ENCODE measurements around the gene PKP2.
A peak's percentile ranks its signal among the peaks of the same experiment; 100 is the strongest.

Gene PKP2

GRCh38 chr12:32896432-32897280 lies at the start of gene PKP2:
PKP2 (minus strand) TSS chr12:32896777; CDS start chr12:32896731, 46 bp downstream.
- DNase-seq (ENCODE audit: low spot score), result peak; percentile 26

- no peak for DNase-seq (ENCODE audit: low spot score)
Observed at GRCh38 chr12:32944195-32944594, 47.6 kb upstream of the PKP2 start.

DNA sequence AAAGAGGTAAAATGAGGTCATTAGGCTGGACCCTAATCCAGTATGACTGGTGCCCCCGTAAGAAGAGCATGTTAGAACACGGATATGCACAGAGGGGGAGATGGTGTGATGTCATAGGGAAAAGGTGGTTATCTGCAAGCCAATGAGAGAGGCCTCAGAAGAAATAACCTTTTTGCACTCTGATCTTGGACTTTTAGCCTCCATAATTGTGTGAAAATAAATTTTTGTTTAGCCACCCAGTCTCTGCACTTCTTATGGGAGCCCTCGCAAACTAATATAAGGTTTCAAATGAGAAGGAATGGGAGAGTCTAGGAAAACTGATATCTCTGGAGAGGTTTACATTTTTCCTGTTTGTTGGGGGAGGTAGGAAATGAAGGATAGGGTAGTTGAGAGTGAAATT lies 43.2 kb upstream of the PKP2 start:
- DNase-seq (ENCODE audit: low spot score), result no peak

DNA sequence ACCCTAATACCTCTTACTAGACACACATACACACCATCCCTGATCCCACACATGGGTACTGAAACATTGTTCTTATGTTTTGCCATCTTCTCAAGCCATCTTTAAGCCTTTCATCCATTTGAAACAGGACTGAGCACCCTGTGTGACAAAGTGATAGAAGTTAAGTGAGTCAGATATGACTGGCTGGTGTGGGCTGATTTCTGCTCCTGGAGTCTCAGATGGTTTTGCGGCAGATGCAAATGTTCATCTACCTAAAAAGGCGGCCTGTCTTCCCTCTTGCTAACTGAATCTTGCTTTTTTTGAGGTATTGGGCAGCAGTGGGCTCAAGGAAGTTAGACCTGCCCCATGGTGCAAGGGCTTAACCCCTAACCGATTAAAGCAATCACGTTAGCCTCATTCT lies 30.4 kb upstream of the PKP2 start:
- DNase-seq (ENCODE audit: low spot score), result no peak

DNA sequence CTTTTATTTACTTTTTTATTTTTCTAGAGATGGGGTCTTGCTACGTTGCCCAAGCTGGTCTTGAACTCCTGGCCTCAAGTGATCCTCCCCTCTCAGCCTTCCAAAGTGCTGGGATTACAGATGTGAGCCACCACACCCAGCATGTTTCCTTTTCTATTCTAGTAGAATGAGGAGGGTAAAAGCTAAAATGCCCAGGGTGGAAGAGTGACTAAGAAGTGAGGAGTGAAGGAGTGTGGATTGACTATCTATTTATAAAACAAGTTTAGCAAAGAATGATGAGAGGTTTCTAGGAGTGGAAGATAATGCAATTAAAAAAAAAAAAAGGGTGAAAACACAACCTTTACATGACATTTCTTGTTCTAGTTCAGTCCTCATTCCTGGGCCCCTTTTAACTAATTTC lies 29.8 kb upstream of the PKP2 start:
- no peak for DNase-seq (ENCODE audit: low spot score)

GRCh38 chr12:32922546-32923297 lies 26.1 kb upstream of the PKP2 start:
- DNase-seq (ENCODE audit: low spot score), result no peak

- DNase-seq (ENCODE audit: low spot score), result no peak
Observed at GRCh38 chr12:32921397-32921796, 24.8 kb upstream of the PKP2 start.

DNA sequence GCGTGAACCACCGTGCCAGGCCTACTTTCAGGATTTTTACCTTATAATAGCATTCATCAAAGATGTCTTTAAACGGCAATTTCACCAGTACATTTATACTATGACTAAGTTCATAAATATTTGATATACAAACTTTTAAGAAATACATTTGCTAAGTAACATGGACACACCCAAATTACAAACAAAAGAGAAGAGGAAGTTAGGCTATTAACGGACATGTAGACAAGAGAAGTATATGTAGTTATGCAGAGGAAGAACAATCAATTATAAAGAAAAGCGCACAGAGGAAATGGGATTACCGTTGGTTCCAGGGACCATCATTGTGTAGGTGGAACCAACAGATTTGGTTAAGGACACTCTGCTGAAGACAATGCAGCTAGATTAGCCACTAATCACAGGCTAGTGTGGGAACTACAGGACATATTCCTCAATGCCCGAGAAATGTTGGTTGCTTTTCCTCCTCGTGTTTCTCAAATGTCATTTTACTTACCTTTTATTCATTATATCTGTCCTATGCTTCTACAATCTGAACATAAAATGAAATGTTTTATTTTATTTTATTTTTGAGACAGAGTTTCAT lies 24.0 kb upstream of the PKP2 start:
- no peak for DNase-seq (ENCODE audit: low spot score)

DNA sequence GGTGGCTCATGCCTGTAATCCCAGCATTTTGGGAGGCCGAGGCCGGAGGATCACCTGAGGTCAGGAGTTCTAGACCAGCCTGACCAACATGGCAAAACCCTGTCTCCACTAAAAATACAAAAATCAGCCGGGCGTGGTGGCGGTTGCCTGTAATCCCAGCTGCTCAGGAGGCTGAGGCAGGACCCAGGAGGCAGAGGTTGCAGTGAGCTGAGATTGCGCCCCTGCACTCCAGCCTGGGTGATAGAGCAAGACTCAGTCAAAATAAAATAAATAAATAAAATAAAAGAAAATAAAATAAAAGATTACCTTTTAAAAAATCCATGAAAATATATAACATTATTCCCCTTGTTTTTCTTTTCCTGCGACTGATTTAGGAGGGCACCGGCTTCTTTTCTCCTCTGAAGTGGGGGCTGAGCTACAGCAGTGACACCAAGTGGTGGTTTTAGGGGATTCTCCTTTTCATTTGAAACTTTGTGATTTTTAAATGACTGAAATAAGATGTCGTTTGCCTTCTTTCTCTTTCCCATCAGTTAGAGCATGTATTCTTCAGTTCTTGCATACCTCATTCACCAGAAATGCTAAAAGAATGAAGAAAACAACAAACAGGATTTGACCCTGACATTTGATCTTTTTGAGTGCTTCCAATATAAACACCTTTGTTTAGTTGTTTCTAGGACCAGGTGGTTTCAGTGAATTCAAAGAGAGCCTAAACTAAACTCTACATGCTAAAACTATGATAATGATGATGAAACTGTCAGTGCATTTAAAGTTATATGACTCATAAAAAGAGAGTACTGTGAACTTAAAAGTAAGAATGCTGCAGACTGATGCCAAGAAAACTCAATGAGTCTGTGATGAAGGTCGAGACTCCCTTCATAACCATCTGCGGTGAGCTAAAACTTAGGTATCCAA lies 22.6 kb upstream of the PKP2 start:
- no peak for DNase-seq (ENCODE audit: low spot score)

GRCh38 chr12:32917094-32917611 lies 20.6 kb upstream of the PKP2 start:
- DNase-seq (ENCODE audit: low spot score), result no peak

DNA sequence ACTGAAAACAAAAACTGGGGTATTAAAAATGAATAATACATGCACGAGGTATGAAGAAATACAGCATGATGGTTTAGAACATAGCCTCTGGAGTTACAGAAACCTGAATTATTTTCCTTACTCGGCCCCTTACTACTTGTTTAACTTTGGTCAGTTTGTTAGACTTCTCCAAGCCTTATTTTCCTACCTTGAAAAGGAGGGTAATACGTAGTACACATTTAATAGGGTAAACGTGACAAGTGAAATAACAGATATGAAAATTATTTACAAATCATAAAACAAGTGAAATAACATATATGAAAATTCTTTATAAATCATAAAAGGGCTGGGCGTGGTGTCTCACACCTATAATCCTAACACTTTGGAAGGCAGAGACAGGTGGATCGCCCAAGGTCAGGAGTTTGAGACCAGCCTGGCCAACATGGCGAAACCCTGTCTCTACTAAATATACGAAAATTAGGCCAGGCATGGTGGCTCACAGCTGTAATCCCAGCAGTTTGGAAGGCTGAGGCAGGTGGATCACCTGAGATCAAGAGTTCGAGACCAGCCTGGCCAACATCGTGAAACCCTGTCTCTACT lies 11.4 kb upstream of the PKP2 start:
- DNase-seq (ENCODE audit: low spot score), result no peak

DNA sequence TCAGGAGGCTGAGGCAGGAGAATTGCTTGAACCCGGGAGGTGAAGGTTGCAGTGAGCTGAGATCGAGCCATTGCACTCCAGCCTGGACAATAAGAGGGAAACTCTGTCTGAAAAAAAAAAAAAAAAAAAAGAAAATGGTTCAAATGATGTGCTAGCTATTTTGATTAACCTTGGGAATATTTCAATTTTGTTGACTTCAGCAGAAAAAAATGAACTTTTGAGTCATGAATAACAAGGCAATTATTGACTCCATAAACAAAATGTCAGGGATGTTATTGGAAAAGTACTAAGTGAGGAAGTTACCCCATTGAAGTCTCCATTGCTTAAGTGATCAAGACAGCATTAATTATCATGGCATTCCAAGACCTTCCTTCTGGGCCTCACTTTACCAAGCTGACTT lies 10.6 kb upstream of the PKP2 start:
- DNase-seq (ENCODE audit: low spot score), result no peak

DNA sequence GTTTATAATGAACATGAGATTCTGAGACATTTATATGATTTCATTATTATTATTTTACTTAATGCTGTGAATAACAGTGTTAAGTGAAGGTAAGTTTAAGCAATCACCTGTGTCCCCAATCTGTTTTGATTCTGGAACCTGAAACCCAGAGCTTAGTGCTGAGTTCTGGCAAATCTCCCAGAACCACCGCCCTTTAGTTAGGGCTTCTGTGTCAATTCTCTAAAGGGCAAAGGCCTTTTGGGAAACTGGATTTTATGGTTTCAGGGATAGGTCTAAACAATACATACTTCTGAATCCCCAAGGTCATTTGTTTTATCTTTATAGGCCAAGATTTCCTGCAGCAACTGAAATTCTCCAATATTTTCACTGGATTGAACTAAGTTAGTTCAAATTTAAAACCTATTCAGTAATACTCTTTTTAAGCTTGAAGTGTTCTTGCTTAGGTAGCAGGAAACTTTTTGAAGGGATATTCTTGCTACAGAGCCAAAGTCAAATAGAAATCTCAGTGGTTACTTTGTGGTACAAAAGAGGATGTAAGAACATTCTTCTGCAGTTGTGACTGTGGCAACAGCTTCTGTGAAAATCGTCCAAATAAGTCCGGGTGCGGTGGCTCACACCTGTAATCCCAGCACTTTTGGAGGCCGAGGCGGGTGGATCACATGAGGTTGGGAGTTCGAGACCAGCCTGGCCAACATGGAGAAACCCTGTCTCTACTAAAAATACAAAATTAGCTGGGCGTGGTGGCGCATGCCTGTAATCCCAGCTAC lies 10.0 kb upstream of the PKP2 start:
- no peak for DNase-seq (ENCODE audit: low spot score)

DNA sequence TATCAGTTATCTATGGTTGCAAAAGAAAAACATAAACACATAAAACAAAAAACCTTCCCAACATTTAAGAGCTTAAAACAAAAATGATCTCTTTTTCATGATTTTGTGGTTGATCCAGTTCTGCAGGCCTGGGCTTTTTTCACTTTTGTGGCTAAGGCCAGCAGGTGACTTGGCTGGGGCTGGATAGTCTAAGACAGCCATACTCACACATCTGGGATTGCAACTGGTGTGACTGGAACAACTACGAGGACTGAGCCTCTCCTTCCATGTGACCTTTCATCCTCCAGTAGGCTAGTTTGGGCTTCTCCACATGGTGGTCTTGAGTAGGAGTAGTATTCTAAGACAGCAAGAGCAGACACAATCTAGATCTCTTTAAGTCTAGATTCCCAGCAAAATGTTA lies 7.2 kb upstream of the PKP2 start:
- DNase-seq (ENCODE audit: low spot score), result no peak

GRCh38 chr12:32903318-32903717 lies 6.7 kb upstream of the PKP2 start:
- no peak for DNase-seq (ENCODE audit: low spot score)

- DNase-seq (ENCODE audit: low spot score), result no peak
Observed at GRCh38 chr12:32902287-32902997, 5.9 kb upstream of the PKP2 start.

DNA sequence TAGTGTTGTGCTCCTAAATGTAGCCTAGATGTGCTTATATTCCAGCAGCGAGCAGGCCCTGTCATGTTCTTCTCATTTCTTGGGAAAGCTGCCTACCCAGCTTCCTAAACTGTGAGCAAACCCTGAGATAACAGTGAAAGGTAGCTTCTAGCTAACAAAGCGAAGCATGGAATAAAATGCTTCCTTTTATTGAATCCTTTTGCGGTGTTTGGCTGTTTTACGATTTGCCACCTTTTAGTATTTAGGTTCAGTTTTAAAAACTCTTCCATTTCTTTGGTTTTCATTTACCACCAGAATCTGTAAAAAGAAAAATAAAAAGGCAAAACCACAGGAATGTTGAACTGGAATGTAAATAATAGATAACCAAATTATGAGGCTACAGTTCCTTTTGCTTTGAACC lies 5.0 kb upstream of the PKP2 start:
- DNase-seq (ENCODE audit: low spot score), result no peak

GRCh38 chr12:32897687-32898573 lies 1.4 kb upstream of the PKP2 start:
- DNase-seq (ENCODE audit: low spot score), result no peak

GRCh38 chr12:32897281-32897610 lies 669 bp upstream of the PKP2 start:
- no peak for DNase-seq (ENCODE audit: low spot score)

Data from GM03348 (cell line).